ENCODE measurements around the gene RNASE1. TPM values are rescaled to one million over a fixed set of nuclear protein-coding genes. Genes with fewer than 3 reads are reported as not detected.
"Not testable (repeated sequence)": the region's sequence is repeated elsewhere in the genome, so short reads cannot be mapped to it uniquely, and the experiment has no call there.

The RNASE1 gene
- total RNA-seq, 2 donors from 2014 or later = not detected

- Mint-ChIP-seq H3K4me3 (no peak overlapping the region), H3K4me1 (peaks cover 6% of the 10 kb centered on the region), H3K27ac (no peak overlapping the region), H3K27me3 (peaks cover 22% of the 10 kb centered on the region), H3K36me3 (ENCODE audit: low read depth) (no peaks in the 10 kb centered on the region)
- DNase-seq = no peak
- no peaks in the 10 kb centered on the region for H3K9me3 ChIP-seq (ENCODE audit: control insufficient read depth, low read length, poor library complexity, severe bottlenecking)
- no peak for ATAC-seq
Measured at GRCh38 chr14:20775901-20776300, 26.7 kb downstream of the RNASE1 start.

GRCh38 chr14:20775043-20775442 is 27.6 kb downstream of the RNASE1 start:
- H3K36me3 Mint-ChIP-seq (ENCODE audit: low read depth) = no peaks in the 10 kb centered on the region
- H3K4me1 Mint-ChIP-seq = peaks cover 3% of the 10 kb centered on the region
- ATAC-seq = no peak
- no peak for DNase-seq
- H3K27ac Mint-ChIP-seq = no peak overlapping the region
- H3K9me3 ChIP-seq (ENCODE audit: control insufficient read depth, low read length, poor library complexity, severe bottlenecking) = no peaks in the 10 kb centered on the region
- peaks cover 29% of the 10 kb centered on the region for H3K27me3 Mint-ChIP-seq
- no peak overlapping the region for H3K4me3 Mint-ChIP-seq

GRCh38 chr14:20774258-20774824 is 28.3 kb downstream of the RNASE1 start:
- DNase-seq = no peak
- Mint-ChIP-seq H3K4me3 (no peak overlapping the region), H3K36me3 (ENCODE audit: low read depth) (no peaks in the 10 kb centered on the region), H3K4me1 (no peaks in the 10 kb centered on the region), H3K27ac (no peak overlapping the region), H3K27me3 (peaks cover 32% of the 10 kb centered on the region)
- ATAC-seq = no peak
- no peaks in the 10 kb centered on the region for H3K9me3 ChIP-seq (ENCODE audit: control insufficient read depth, low read length, poor library complexity, severe bottlenecking)

DNA sequence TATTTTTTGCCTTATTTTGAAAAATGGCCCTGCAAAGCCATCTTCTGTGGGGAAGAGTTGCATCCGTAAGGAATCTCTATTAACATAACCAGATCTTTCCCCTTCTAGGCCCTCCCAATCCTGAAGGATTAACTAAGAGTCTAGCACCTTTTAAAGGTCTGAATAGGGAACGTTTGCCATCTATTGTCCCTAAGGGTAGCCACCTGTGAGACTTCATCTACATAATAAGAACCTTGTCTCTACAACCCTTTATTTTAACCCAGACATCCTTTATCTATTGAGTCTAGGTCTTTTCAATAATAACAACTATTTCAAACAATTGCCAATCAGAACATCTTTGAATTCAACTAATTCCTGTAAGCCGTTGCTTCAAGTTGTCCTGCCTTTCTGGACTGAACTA is 30.0 kb downstream of the RNASE1 start:
- peaks cover 3% of the 10 kb centered on the region for H3K4me1 Mint-ChIP-seq
- ATAC-seq (no peak), DNase-seq (no peak)
- peaks cover 49% of the 10 kb centered on the region for H3K27me3 Mint-ChIP-seq
- H3K4me3 Mint-ChIP-seq = no peak overlapping the region
- H3K27ac Mint-ChIP-seq = no peak overlapping the region
- no peaks in the 10 kb centered on the region for H3K9me3 ChIP-seq (ENCODE audit: control insufficient read depth, low read length, poor library complexity, severe bottlenecking)
- peaks cover 2% of the 10 kb centered on the region for H3K36me3 Mint-ChIP-seq (ENCODE audit: low read depth)

DNA sequence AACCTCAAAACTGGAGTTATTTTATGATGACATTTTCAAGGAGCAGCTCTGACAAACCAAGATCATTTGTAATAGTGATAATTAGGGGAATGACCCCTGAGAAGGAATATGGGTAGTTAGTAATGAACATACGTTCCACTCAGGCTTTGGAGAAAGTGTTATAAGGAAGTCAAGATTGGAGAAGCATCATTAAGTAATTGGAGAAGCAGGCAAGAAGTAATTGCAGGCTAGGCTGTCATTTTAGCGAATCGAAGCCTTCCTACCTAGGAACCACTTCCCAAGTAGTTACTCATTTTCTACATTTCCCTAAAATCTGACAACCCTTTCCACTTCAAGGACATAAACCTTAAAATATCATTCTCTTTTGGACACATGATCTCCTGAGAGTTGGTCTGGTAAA is 33.2 kb downstream of the RNASE1 start:
- no peak for ATAC-seq
- peaks cover 39% of the 10 kb centered on the region for H3K27me3 Mint-ChIP-seq
- no peak overlapping the region for H3K4me3 Mint-ChIP-seq
- peaks cover 2% of the 10 kb centered on the region for H3K36me3 Mint-ChIP-seq (ENCODE audit: low read depth)
- no peaks in the 10 kb centered on the region for H3K9me3 ChIP-seq (ENCODE audit: control insufficient read depth, low read length, poor library complexity, severe bottlenecking)
- no peak for DNase-seq
- H3K4me1 Mint-ChIP-seq = peaks cover 6% of the 10 kb centered on the region
- H3K27ac Mint-ChIP-seq = no peak overlapping the region

DNA sequence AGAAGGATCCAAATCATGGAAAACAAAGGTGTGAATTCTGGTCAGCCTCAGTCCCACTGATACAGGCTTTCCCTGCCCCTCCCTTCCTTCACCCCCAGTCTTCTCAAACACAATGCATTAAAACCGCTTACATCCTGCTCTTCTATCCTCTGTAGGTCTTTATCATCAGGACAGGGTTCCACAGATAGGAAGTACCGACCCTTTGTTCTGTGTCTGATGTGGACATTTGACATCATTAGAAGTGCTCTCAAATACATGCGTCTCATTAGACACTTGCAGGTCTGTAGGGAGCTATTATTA is 34.1 kb downstream of the RNASE1 start:
- Mint-ChIP-seq H3K27me3 (peaks cover 39% of the 10 kb centered on the region), H3K36me3 (ENCODE audit: low read depth) (peaks cover 2% of the 10 kb centered on the region), H3K4me1 (peaks cover 6% of the 10 kb centered on the region), H3K27ac (no peak overlapping the region), H3K4me3 (no peak overlapping the region)
- no peak for ATAC-seq
- H3K9me3 ChIP-seq (ENCODE audit: control insufficient read depth, low read length, poor library complexity, severe bottlenecking) = no peaks in the 10 kb centered on the region
- no peak for DNase-seq

GRCh38 chr14:20760950-20761349 is 41.7 kb downstream of the RNASE1 start:
- H3K9me3 ChIP-seq (ENCODE audit: control insufficient read depth, low read length, poor library complexity, severe bottlenecking) = no peaks in the 10 kb centered on the region
- H3K4me1 Mint-ChIP-seq = peaks cover 3% of the 10 kb centered on the region
- H3K4me3 Mint-ChIP-seq = no peak overlapping the region
- H3K27ac Mint-ChIP-seq = no peak overlapping the region
- DNase-seq = no peak
- H3K27me3 Mint-ChIP-seq = peaks cover 11% of the 10 kb centered on the region
- ATAC-seq = no peak
- peaks cover 2% of the 10 kb centered on the region for H3K36me3 Mint-ChIP-seq (ENCODE audit: low read depth)

DNA sequence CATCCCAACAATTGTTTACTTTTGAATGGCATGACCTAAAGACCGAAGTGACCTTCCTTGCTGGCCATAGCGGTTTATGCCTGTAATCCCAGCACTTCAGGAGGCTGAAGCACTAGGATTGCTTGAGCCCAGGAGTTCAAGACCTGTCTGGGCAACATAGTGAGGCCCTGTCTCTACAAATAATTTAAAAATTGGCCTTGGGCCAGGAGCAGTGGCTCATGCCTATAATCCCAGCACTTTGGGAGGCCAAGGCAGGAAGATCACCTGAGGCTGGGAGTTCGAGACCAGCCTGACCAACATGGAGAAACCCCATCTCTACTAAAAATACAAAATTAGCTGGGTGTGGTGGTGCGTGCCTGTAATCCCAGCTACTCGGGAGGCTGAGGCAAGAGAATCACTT is 43.2 kb downstream of the RNASE1 start:
- H3K4me3 Mint-ChIP-seq; H3K4me1 Mint-ChIP-seq; ATAC-seq; DNase-seq; H3K36me3 Mint-ChIP-seq (ENCODE audit: low read depth); H3K27ac Mint-ChIP-seq; H3K9me3 ChIP-seq (ENCODE audit: control insufficient read depth, low read length, poor library complexity, severe bottlenecking): not testable (repeated sequence)
- H3K27me3 Mint-ChIP-seq = peaks cover 15% of the 10 kb centered on the region

DNA sequence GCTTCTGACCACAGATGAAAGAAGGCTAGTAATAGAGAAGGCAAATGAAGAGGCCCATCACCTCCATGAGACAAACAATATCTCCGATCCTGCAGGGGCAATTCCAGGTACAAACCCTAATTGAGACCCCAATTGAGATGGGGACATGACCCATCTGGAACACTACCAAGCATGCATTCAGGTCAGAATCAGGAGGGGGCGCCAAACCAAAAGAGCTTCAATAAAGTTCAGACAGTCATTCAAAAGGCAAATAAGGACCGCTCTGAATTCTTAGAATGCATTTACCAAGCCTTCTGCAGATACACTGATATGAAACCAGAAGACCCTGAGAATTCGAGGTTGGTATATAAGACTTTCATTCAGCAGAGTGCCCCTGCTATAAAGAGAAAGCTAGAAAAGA is 44.7 kb downstream of the RNASE1 start:
- ATAC-seq (no peak), DNase-seq (peak in 1 of 3 donors; percentile 17)
- Mint-ChIP-seq H3K4me3 (peak overlapping the region; percentile 41), H3K27me3 (peaks cover 15% of the 10 kb centered on the region), H3K27ac (no peak overlapping the region), H3K4me1 (no peaks in the 10 kb centered on the region), H3K36me3 (ENCODE audit: low read depth) (peaks cover 2% of the 10 kb centered on the region)
- H3K9me3 ChIP-seq (ENCODE audit: control insufficient read depth, low read length, poor library complexity, severe bottlenecking) = no peaks in the 10 kb centered on the region

GRCh38 chr14:20755037-20755436 is 47.6 kb downstream of the RNASE1 start:
- H3K27ac Mint-ChIP-seq = no peak overlapping the region
- H3K4me1 Mint-ChIP-seq = no peaks in the 10 kb centered on the region
- no peak for ATAC-seq
- peaks cover 3% of the 10 kb centered on the region for H3K9me3 ChIP-seq (ENCODE audit: control insufficient read depth, low read length, poor library complexity, severe bottlenecking)
- H3K36me3 Mint-ChIP-seq (ENCODE audit: low read depth) = peaks cover 5% of the 10 kb centered on the region
- DNase-seq = no peak
- H3K4me3 Mint-ChIP-seq = no peak overlapping the region
- peaks cover 23% of the 10 kb centered on the region for H3K27me3 Mint-ChIP-seq

DNA sequence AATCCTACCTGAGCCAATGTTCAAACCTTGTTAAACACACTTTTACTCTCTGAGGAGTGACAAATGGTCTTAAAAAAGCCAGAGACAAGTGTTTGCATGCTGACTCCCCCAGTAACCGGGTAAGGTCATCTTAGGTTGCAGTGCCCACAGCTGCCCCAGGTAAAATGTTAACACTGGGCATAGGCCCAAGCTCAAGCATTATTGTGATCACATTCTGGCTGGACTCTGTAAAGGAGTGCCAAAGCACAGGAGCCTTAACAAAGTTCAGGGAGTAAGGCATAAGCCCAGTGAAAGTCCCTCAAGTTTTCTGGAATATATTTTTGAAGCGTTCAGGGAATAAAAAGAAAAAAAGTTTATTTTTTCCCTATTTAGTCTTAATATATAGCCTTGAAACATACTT is 48.3 kb downstream of the RNASE1 start:
- DNase-seq = no peak
- H3K4me3 Mint-ChIP-seq = no peak overlapping the region
- H3K36me3 Mint-ChIP-seq (ENCODE audit: low read depth) = peaks cover 5% of the 10 kb centered on the region
- no peak for ATAC-seq
- H3K4me1 Mint-ChIP-seq = no peaks in the 10 kb centered on the region
- peaks cover 26% of the 10 kb centered on the region for H3K27me3 Mint-ChIP-seq
- no peak overlapping the region for H3K27ac Mint-ChIP-seq
- H3K9me3 ChIP-seq (ENCODE audit: control insufficient read depth, low read length, poor library complexity, severe bottlenecking) = peaks cover 3% of the 10 kb centered on the region

GRCh38 chr14:20751963-20752562 is 50.6 kb downstream of the RNASE1 start:
- no peak for ATAC-seq
- H3K27ac Mint-ChIP-seq = no peak overlapping the region
- peaks cover 3% of the 10 kb centered on the region for H3K9me3 ChIP-seq (ENCODE audit: control insufficient read depth, low read length, poor library complexity, severe bottlenecking)
- peaks cover 46% of the 10 kb centered on the region for H3K27me3 Mint-ChIP-seq
- H3K4me1 Mint-ChIP-seq = no peaks in the 10 kb centered on the region
- no peak overlapping the region for H3K4me3 Mint-ChIP-seq
- H3K36me3 Mint-ChIP-seq (ENCODE audit: low read depth) = peaks cover 5% of the 10 kb centered on the region
- DNase-seq = no peak

Measured in T-helper 17 cell (primary cell).